ENCODE measurements around the gene RAB3GAP1. TPM values are rescaled to one million over a fixed set of nuclear protein-coding genes. Genes with fewer than 3 reads are reported as not detected.

The RAB3GAP1 gene
- polyA plus RNA-seq, 1 of the 3 experiments (the other 2 are of a cell fraction), result 10.9 TPM

- H3K4me1 ChIP-seq (ENCODE audit: control insufficient read depth in 1 of 2, insufficient read depth in 2 of 2, low read depth in 1 of 2, low read length in 1 of 2), result no peaks in the 10 kb centered on the region
- ChIA-PET POLR2A (no interaction called here), CTCF (interaction anchor here (0.9 to 2.6 kb wide), 3 partner anchors 21 to 787 kb away, joined by 3 to 13 read pairs (median 9); no protein-coding TSS in a partner anchor)
- no peak for DNase-seq
- no peaks in the 10 kb centered on the region for H3F3A ChIP-seq (replicated peaks; ENCODE audit: insufficient read depth)
- TF ChIP-seq FOXJ3 (CRISPR knock-in tag; IDR thresholded peaks at IDR 0.05) (no peak), TAF1 (IDR thresholded peaks at IDR 0.05; ENCODE audit: borderline replicate concordance, low read depth, low read length) (no peak), SMC3 (IDR thresholded peaks at IDR 0.05; ENCODE audit: low read depth, low read length) (no peak), TCF12 (IDR thresholded peaks at IDR 0.05) (no peak), GABPA (IDR thresholded peaks at IDR 0.05; ENCODE audit: low read depth) (no peak), EZH2phosphoT487 (IDR thresholded peaks at IDR 0.05; ENCODE audit: borderline replicate concordance, low read depth) (no peak), POLR2AphosphoS5 (IDR thresholded peaks at IDR 0.05; ENCODE audit: low read depth, low read length) (no peak), SIN3A (IDR thresholded peaks at IDR 0.05; ENCODE audit: borderline replicate concordance, low read depth, low read length) (no peak), ELF1 (IDR thresholded peaks at IDR 0.05) (no peak)
- no peak overlapping the region for H3K4me2 ChIP-seq
- no peak overlapping the region for H3K9ac ChIP-seq
- no peak overlapping the region for H2AFZ ChIP-seq (ENCODE audit: low read depth)
- 71% methylated on average over 10 of the region's 10 CpGs for WGBS (ENCODE audit: low lambda C conversion rate)
- no peaks in the 10 kb centered on the region for H3K79me2 ChIP-seq (ENCODE audit: insufficient read depth)
- H3K9me3 ChIP-seq, result no peaks in the 10 kb centered on the region
- H3K27ac ChIP-seq (ENCODE audit: low read depth in 2 of 2, low read length in 1 of 2), result no peak overlapping the region
- H3K27me3 ChIP-seq (ENCODE audit: insufficient read depth), result no peaks in the 10 kb centered on the region
- no peaks in the 10 kb centered on the region for H3K36me3 ChIP-seq (replicated peaks in 1 of 2; ENCODE audit: control insufficient read depth in 1 of 2, insufficient read depth in 2 of 2, low read length in 1 of 2)
- H3K4me3 ChIP-seq (ENCODE audit: low read depth in 2 of 2, low read length in 1 of 2), result no peak overlapping the region
- no peaks in the 10 kb centered on the region for H3K9me2 ChIP-seq
- H4K20me1 ChIP-seq (ENCODE audit: insufficient read depth), result no peaks in the 10 kb centered on the region
Measured at GRCh38 chr2:135010200-135010942, 41.7 kb upstream of the RAB3GAP1 start.

GRCh38 chr2:135011633-135012032 lies 40.5 kb upstream of the RAB3GAP1 start:
- DNase-seq, result no peak
- Histone ChIP-seq H2AFZ (ENCODE audit: low read depth) (no peak overlapping the region), H3K9me3 (no peaks in the 10 kb centered on the region), H4K20me1 (ENCODE audit: insufficient read depth) (no peaks in the 10 kb centered on the region), H3K9me2 (no peaks in the 10 kb centered on the region), H3K4me3 (ENCODE audit: low read depth in 2 of 2, low read length in 1 of 2) (no peak overlapping the region), H3K4me1 (ENCODE audit: control insufficient read depth in 1 of 2, insufficient read depth in 2 of 2, low read depth in 1 of 2, low read length in 1 of 2) (no peaks in the 10 kb centered on the region), H3K36me3 (replicated peaks in 1 of 2; ENCODE audit: control insufficient read depth in 1 of 2, insufficient read depth in 2 of 2, low read length in 1 of 2) (no peaks in the 10 kb centered on the region), H3K9ac (no peak overlapping the region), H3K27ac (ENCODE audit: low read depth in 2 of 2, low read length in 1 of 2) (no peak overlapping the region), H3K4me2 (no peak overlapping the region), H3K79me2 (ENCODE audit: insufficient read depth) (no peaks in the 10 kb centered on the region), H3K27me3 (ENCODE audit: insufficient read depth) (no peaks in the 10 kb centered on the region), H3F3A (replicated peaks; ENCODE audit: insufficient read depth) (no peaks in the 10 kb centered on the region)
- TF ChIP-seq FOSL2 (IDR thresholded peaks at IDR 0.05; ENCODE audit: borderline replicate concordance, low read depth) (no peak), TEAD4 (IDR thresholded peaks at IDR 0.05; ENCODE audit: borderline replicate concordance, insufficient read depth) (no peak), RAD21 (IDR thresholded peaks at IDR 0.05; ENCODE audit: low read length) (no peak), JUND (IDR thresholded peaks at IDR 0.05) (no peak), SIN3A (IDR thresholded peaks at IDR 0.05; ENCODE audit: borderline replicate concordance, low read depth, low read length) (no peak), POLR2AphosphoS5 (IDR thresholded peaks at IDR 0.05; ENCODE audit: low read depth, low read length) (no peak), ELF1 (IDR thresholded peaks at IDR 0.05) (no peak), FOXM1 (IDR thresholded peaks at IDR 0.05; ENCODE audit: low read depth) (no peak), NRF1 (IDR thresholded peaks at IDR 0.05; ENCODE audit: low read depth, low read length) (no peak), SMC3 (IDR thresholded peaks at IDR 0.05; ENCODE audit: low read depth, low read length) (no peak), RFX5 (IDR thresholded peaks at IDR 0.05; ENCODE audit: low read length) (no peak), EP300 (IDR thresholded peaks at IDR 0.05; ENCODE audit: borderline replicate concordance in 1 of 2, low read depth in 1 of 2, low read length in 1 of 2) (no peak), MEF2A (IDR thresholded peaks at IDR 0.05; ENCODE audit: borderline replicate concordance, low read depth) (no peak), RXRA (IDR thresholded peaks at IDR 0.05; ENCODE audit: borderline replicate concordance, low read depth) (no peak)
- POLR2A ChIA-PET, result no interaction called here
- CTCF ChIA-PET, result interaction anchor here (1.2 kb wide), 1 partner anchor 7 kb away, joined by 6 read pairs; no protein-coding TSS in a partner anchor

Measured in SK-N-SH (cell line).